DMS53 treated with DMSO at 0.1 percent for 48 hours (cell line): ENCODE measurements around the gene NKX2-3.

Source experiments
- DNase-seq: peaks from one replicate; lab custom pipeline; 2025; ENCODE audit not compliant: unreplicated experiment; lab: John Stamatoyannopoulos, UW

NKX2-3 gene

GRCh38 chr10:99537989-99538917 lies 5.5 kb downstream of the NKX2-3 start:
- no peak for DNase-seq

GRCh38 chr10:99539120-99539519 lies 6.4 kb downstream of the NKX2-3 start:
- DNase-seq = no peak

DNA sequence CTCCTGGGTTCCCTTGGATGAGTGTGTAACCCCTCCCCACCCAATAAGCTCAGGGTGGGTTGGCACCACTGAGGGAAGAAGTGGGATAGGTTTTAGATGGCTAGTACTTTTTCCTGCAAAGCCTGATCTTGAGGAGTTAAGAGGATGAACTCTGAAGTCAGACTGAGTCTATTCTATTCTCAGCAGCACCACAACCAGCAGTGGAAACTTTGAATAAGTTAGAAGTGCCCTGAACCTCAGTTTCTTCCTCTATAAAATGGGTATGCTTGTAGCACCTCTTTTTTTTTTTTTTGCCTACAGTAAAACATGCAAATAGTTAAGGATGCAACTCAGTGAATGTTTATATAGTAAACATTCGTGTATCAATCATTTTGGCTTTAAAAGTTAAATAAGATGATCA lies 7.1 kb downstream of the NKX2-3 start:
- DNase-seq = no peak

DNA sequence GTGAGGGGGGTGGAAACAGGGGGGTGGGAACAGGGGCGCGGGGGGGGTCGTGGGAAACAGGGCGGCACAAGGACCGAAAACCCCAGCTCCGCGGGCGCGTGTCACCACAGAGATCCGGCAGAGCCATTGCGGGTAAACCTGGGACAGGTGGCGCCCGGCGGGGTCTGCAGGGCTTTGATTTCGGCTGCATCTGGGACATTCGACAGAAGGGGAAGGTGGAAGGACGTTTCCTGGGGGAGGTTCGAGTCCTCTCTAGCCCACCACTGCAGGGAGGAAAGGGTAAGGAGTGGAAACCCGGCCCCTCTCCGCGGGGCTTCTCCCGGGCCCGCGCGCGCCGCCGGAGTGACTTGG lies 7.5 kb downstream of the NKX2-3 start:
- no peak for DNase-seq

DNA sequence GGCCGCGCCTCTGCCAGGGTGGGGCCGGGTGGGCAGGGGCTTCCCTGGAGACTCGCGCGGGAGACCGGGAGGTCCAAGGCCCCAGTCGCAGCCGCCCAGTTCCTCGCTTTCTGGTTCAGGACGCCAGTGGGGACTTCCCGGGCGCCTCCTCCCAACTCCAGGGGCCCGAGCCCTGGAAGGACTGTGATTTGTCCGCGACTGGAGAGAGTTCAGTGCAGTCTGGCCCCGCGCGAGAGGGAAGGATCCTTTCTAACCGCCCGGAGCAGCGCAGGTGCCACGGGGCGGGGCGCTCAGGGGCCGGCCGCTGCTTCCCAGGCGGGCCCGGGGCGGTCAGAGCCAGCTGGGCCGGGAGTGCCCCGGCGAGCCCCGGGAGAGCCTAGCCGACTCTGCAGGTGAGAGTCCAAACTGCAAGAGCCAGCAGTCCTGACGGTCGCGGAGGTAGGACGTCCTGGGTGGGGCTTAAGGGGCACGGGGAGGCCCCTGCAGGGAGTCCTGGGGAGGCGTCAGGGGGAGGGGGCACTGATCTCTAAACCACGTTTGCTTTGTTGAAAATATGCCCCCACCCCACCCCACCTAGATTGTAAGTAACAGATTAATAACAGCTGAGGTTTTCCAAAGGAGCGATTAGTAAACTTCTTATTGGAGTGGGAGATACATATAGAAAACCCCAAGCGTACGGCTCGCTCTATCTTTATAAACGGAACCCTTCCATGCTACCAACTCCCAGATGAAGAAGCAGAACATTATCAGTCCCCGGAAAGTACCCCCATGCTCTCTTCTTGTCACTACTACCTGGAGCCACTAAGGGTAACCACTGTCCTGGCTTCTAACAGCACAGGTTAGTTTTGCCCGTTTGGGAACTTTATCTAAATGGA lies 8.2 kb downstream of the NKX2-3 start:
- peak; percentile 36 for DNase-seq

- no peak for DNase-seq
Observed at GRCh38 chr10:99544322-99544721, 11.6 kb downstream of the NKX2-3 start.

GRCh38 chr10:99548041-99548530 lies 15.3 kb downstream of the NKX2-3 start:
- DNase-seq = peak; percentile 25

- DNase-seq = peak; percentile 17
Observed at GRCh38 chr10:99551158-99551557, 18.4 kb downstream of the NKX2-3 start.

DNA sequence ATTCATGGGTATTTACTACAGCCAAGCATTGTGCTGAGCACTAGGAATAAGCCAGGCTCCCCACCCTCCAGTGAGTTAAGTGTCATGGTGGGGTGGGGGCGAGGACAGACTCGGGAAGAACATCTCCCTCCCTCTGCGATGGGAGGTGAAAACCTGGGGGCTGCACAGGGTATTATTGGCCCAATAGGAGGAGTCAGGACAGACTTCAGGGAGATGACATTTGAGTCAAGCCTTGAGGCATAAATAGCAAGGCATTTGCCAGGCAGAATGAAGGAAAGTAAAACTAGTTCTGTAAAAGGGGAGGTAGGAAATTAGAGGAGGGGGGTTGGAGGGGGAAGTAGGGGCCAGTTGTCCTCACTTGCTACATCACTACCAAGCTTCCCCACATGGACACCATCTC lies 18.9 kb downstream of the NKX2-3 start:
- no peak for DNase-seq

DNA sequence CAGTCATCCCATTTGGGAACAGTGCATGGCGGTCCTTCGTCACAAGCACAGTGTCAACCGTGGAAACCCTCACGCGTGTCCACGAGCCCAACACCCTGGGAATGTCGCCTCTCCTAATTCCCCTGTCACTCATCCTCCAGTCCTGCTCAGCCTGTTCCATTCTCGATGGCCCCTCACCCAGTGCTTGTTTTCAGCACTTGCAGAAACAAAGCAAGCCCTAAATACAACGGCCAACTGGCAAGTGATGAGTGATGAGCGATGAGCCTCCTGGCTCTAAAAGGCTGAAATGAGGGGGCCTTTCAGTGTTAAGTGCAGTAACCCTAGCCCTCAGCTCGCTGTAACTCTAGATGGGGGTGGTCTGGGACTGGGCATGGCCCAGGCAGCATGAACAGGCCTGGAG lies 22.6 kb downstream of the NKX2-3 start:
- DNase-seq = no peak

DNA sequence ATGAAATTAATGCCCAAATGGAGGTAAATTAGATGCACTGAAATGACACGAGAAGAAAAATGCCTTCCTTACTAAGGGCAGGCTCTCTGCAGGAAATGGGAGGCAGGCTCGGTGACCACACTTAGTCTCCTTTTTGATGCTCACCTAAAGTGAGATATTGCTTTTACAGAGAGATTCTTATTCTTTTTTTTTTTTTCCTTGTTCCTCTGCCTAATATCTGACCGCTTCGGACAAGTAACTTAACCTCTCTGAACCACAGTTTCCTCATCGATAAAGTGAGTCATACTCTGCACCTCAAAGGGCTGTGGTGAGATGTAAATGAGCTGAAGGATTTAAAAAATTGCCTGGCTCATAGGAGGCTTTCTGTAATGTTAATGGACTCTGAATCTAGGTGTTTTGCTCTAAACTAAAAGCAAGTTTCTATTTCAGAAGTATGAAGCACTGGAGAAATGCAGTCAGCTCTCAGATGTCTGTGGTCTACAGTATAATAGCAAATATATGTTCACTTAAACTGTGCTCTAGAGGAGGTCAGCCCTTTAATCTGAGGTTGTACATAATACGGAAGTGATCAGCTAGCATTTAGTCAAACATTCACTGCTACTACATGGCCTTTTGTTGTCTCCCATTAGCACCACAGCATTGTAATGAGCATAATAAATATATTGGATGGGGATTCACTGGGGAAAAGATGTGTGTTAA lies 23.2 kb downstream of the NKX2-3 start:
- no peak for DNase-seq

- DNase-seq = no peak
Observed at GRCh38 chr10:99557044-99557443, 24.3 kb downstream of the NKX2-3 start.

DNA sequence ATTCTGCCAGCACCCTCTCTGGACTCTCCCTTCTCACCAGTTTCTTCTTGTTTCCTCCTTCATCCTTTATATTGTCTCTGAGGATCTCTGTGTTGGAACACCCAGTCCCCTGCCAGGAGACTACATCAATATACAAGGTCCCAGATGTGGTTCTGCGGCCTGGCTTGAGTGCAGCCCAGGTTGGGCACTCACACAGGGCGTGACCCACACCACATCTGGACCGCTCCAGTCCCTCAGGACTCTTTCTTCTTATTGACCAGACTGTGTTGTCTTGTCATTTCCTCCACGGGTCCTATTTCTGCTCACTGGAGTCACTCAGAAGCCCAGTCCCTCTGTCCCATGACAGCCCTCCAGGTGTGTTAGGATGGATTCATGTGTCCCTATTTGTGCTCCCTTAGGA lies 26.0 kb downstream of the NKX2-3 start:
- no peak for DNase-seq

DNA sequence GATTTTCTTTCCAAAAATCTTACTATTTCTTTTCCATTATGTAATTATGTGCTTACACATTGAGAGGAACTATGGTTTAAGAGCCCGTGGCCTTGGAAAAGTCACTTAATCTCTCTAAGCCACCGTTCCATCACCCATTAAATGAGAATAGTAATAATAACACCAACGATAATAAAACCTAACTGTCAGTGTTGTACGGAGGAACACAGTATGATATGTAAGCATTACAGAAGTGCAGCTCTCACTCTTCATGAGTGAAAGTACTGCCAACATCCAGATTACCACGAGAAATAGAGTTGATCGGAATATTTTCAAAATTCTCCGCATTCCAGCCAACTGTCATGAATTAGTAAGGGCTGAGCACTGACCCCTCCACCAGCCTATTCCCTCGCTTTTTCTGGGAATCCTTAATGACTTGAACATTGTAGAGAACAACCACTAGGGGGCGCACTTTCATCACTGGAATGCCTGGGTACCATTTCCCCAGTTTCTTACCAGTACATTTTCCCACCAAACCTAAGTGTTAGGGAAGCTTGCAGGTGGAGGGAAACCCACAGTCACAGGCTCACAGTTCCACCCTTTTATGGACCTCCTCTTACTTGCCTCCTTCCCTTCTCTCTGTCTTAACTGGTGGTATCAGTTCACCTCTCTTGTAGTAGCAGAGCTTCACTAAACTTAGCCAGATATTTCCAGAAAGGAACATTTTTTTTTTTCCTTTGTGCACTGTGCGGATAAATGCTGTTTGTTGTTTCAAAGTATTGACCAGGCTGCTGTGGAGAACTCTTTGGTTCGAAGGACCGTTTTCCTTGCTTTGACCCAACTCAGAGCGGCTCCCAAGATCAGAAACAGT lies 27.8 kb downstream of the NKX2-3 start:
- peak; percentile 61 for DNase-seq

DNA sequence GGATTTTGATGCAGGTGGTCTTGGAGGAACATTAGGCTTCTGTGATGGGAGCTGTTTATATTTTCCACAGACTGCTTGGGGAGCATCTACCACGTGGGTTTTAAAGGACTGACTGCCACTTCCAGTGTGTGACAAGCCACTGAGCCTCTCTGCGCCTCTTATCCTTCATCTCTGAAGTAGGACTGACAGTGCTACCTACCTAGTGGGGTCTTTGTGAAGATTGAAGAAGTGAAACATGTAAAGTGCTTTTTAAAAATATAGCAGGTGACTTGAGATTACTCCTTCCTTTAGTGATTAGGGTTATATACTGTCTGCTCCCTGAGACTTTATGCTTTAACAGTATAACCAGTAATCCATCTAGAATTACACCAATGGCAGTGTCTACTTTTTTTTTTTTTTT lies 29.9 kb downstream of the NKX2-3 start:
- no peak for DNase-seq

DNA sequence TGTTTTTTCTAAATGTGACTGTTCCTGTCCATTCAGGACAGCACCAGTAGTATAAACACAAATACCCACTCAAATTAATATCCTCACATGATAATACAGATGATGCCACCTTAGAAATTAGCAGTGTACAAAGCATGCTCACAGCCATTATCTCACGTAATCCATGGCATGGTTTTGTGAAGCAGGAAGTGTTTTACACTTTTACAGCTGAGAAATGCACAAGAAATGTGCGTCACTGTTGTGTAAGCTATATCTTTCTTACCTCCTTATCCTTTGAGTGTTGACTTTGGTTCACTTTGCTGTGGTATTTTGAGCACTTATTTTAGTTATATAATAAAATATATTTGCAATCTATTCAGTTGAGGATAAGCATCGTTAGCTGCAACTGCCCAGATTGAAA lies 31.6 kb downstream of the NKX2-3 start:
- no peak for DNase-seq

DNA sequence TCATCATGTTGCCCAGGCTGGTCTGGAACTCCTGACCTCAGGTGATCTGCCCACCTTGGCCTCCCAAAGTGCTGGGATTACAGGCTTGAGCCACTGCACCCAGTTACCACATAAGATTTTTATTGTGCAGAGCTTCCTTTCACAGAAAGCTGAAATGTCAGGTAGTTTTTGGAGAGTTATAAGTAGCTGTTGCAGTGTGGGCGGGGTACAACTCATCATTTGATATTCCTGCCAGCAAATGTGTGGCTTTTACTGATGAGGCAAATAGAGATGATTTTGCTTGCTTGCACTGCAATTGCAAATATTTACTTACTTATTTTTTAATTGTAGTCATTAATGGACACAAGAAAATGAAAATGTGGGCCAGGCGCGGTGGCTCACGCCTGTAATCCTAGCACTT lies 32.4 kb downstream of the NKX2-3 start:
- DNase-seq = no peak

DNA sequence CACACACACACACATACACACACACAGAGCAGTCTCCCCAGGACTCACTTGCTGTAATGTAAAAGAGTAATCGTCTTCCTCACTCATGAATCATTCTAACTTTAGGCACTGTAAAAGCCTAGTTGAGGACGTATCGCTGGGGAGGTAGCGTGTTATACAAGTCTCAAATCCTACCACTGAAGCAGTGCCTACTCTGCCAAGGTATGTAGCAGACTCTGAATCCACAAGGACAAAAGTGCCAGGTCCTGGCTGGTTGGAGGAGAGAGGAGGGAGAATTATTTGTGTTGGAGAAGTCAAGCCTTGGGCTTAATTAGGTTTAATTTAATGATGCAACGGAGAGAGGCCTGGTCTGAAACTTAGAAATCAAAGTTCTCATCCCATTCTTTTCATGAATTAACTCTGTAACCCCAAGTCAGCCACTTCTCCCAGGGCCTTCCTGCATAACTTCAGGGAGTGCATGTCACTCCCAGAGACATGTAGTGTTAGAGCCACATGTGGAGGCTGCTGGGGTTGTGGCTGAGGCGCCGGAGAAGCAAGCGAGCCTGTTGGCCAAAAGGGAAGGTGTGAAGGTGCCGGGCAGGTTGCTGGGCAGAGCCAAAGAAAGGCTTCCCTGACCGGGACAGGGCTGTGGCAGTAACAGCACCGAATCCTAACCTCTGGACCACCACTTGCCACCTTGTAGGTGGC lies 36.7 kb downstream of the NKX2-3 start:
- DNase-seq = no peak

GRCh38 chr10:99569961-99570360 lies 37.2 kb downstream of the NKX2-3 start:
- DNase-seq = no peak

DNA sequence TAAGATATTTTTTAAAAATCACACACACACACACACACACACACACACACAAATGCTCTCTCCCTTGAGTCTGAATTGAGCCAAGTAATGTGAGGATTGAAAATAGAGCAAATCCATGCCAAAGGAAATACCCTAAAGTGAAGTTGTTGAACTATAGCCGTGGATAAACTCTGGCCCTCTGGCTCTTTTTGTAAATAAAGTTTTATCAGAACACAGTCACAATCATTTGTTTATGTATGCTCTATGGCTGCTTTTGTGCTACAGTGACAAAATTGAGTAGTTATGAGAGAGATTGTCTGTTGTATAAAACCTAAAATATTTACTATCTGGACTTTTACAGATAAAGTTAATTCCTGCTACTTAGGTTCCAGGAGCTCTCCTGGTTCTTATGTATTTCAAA lies 39.1 kb downstream of the NKX2-3 start:
- no peak for DNase-seq
